ENCODE measurements around the gene OR8B2. TPM values are rescaled to one million over a fixed set of nuclear protein-coding genes. Genes with fewer than 3 reads are reported as not detected.

The OR8B2 gene
- total RNA-seq, result not detected in 2 replicates

DNA sequence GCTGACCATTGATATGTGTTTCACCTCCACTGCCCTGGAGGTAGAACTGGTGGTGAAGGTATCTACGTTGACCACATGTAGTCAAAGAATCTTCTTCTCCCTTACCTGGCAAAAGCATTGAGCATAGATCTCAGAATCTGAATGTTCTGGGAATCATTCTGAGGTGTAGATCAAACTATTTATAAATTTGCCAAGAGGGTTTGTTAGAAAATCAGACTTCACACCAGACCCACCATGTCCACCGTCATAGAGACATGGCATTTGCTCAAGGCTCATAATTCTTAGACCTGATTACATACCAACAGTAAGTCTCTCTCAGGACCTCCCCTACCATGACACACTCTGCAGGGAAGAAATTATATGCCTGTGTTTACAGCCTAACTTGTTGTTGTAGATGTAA is at the start of gene OR8B2:
OR8B2 (minus strand) TSS at position 101 of the 400 bp plus-strand sequence. CDS start 1,156 bp downstream, outside the sequence.

GRCh38 chr11:124424384-124424921 is 40.2 kb upstream of the OR8B2 start, which contains the start of gene OR8B4:
Gene OR8B4 (minus strand): TSS chr11:124424871. CDS start chr11:124424871, 0 bp downstream.

DNA sequence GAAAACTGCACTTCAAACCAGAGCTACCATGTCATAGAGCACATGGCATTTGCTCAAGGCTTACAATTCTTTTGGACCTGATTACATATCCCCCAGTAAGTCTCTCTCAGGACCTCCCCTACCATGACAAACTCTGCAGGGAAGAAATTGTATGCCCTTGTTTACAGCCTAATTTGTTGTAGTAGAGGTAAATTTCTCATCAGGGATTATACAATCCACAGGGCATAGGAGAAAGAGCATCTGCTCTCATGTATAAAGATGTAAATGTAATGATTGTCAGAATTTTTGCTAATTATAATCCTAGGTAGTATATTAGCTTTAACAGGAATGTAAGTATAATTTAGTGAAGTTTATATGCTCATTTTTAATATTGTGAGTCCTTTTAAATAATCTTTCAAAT is 14.6 kb upstream of the OR8B2 start, which contains the start of gene OR8B3:
OR8B3 (minus strand) TSS at position 101 of the 400 bp plus-strand sequence. CDS start 1,673 bp downstream, outside the sequence.

Other genes with a start within 250 kb of the OR8B2 start
- not detected in 2 replicates for gene OR10D3, start 201.2 kb downstream of the OR8B2 start, total RNA-seq
- not detected in 2 replicates for gene OR8G1, start 143.4 kb downstream of the OR8B2 start, total RNA-seq
- not detected in 2 replicates for gene OR8G5, start 128.1 kb downstream of the OR8B2 start, total RNA-seq
- not detected in 2 replicates for gene OR8D1, start 70.5 kb downstream of the OR8B2 start, total RNA-seq
- gene OR8D2, start 64.3 kb downstream of the OR8B2 start, total RNA-seq, result not detected in 2 replicates
- gene OR8B3, start 14.5 kb upstream of the OR8B2 start, total RNA-seq, result not detected in 2 replicates
- not detected in 2 replicates for gene OR8B4, start 40.4 kb upstream of the OR8B2 start, total RNA-seq
- not detected in 2 replicates for gene OR8B8, start 61.2 kb upstream of the OR8B2 start, total RNA-seq
- not detected in 2 replicates for gene OR8B12, start 159.2 kb upstream of the OR8B2 start, total RNA-seq
- gene OR8A1, start 185.5 kb upstream of the OR8B2 start, total RNA-seq, result not detected in 2 replicates
- gene PANX3, start 226.9 kb upstream of the OR8B2 start, total RNA-seq, result not detected in 2 replicates
- gene TBRG1, start 238.4 kb upstream of the OR8B2 start, total RNA-seq, result 18.5 and 20.5 TPM in 2 replicates